Astrocyte (in vitro differentiated cells and primary cell): Measurements from ENCODE around the gene ZFAND2B. TPM values are rescaled to one million over a fixed set of nuclear protein-coding genes. Genes with fewer than 3 reads are reported as not detected.

ENCODE experiments used
- DNase-seq: peaks from one replicate; pipeline ENCODE4 v3.0.0-alpha.2; 2010; ENCODE audit warnings: low read depth
- FAIRE-seq: peaks from 2 replicates; lab custom pipeline; 2011; peaks lifted over from hg19 to GRCh38; lab: Jason Lieb, UNC
- H2AFZ ChIP-seq: 2 replicates; pipeline ENCODE4 v1.6.0; 2012; ENCODE audit warnings: low read depth, low read length, inconsistent platforms
- H3K27ac ChIP-seq: 2 replicates; pipeline ENCODE4 v1.5.1; 2011; ENCODE audit warnings: low read depth, low read length, inconsistent platforms
- H3K27me3 ChIP-seq: 2 replicates; pipeline ENCODE4 v1.6.0; 2011; ENCODE audit warnings: low read length, inconsistent platforms; ENCODE audit not compliant: insufficient read depth
- H3K36me3 ChIP-seq: 2 replicates; pipeline ENCODE4 v1.5.1; 2011; ENCODE audit warnings: low read length, inconsistent platforms; ENCODE audit not compliant: insufficient read depth
- H3K4me1 ChIP-seq: 2 replicates; pipeline ENCODE4 v1.5.1; 2011; ENCODE audit warnings: low read length, inconsistent platforms; ENCODE audit not compliant: insufficient read depth
- H3K4me2 ChIP-seq: 2 replicates; pipeline ENCODE4 v1.6.0; 2012; ENCODE audit warnings: low read length, inconsistent platforms
- H3K4me3 ChIP-seq: 2 replicates; pipeline ENCODE4 v1.5.1; 2011; ENCODE audit warnings: low read depth, mild to moderate bottlenecking, low read length, inconsistent platforms; ENCODE audit not compliant: insufficient read depth
- H3K79me2 ChIP-seq: 2 replicates; pipeline ENCODE4 v1.6.0; 2012; ENCODE audit warnings: mild to moderate bottlenecking, low read length, inconsistent platforms; ENCODE audit not compliant: insufficient read depth
- H3K9ac ChIP-seq: 2 replicates; pipeline ENCODE4 v1.6.0; 2012; ENCODE audit warnings: mild to moderate bottlenecking, low read length, inconsistent platforms
- H3K9me3 ChIP-seq: 2 replicates; pipeline ENCODE4 v1.5.1; 2012; ENCODE audit warnings: low read depth, mild to moderate bottlenecking, low read length, inconsistent platforms; ENCODE audit not compliant: insufficient read depth
- H4K20me1 ChIP-seq: 2 replicates; pipeline ENCODE4 v1.6.0; 2012; ENCODE audit warnings: low read length, inconsistent platforms; ENCODE audit not compliant: insufficient read depth
- H3K27ac Mint-ChIP-seq: one replicate; pipeline ENCODE4 v1.8.0; 2021; ENCODE audit warnings: mild to moderate bottlenecking, mixed read lengths; ENCODE audit not compliant: unreplicated experiment
- H3K27me3 Mint-ChIP-seq: one replicate; pipeline ENCODE4 v1.8.0; 2021; ENCODE audit warnings: low read depth, mixed read lengths; ENCODE audit not compliant: unreplicated experiment
- H3K36me3 Mint-ChIP-seq: one replicate; pipeline ENCODE4 v1.8.0; 2021; ENCODE audit warnings: low read depth, mixed read lengths; ENCODE audit not compliant: unreplicated experiment
- H3K4me1 Mint-ChIP-seq: one replicate; pipeline ENCODE4 v1.8.0; 2021; ENCODE audit warnings: low read depth, mixed read lengths; ENCODE audit not compliant: unreplicated experiment
- H3K4me3 Mint-ChIP-seq: one replicate; pipeline ENCODE4 v1.8.0; 2021; ENCODE audit warnings: mild to moderate bottlenecking, moderate library complexity, mixed read lengths; ENCODE audit not compliant: unreplicated experiment
- H3K9me3 Mint-ChIP-seq: one replicate; pipeline ENCODE4 v1.8.0; 2021; ENCODE audit warnings: mild to moderate bottlenecking, mixed read lengths; ENCODE audit not compliant: unreplicated experiment
- CTCF ChIP-seq: IDR thresholded peaks from 2 replicates; pipeline ENCODE4 v1.5.1; 2011; ENCODE audit warnings: low read depth, mild to moderate bottlenecking, inconsistent platforms, low read length, moderate library complexity; ENCODE audit not compliant: insufficient read depth
- EZH2 ChIP-seq: IDR thresholded peaks from 2 replicates; pipeline ENCODE4 v1.6.1; 2012; ENCODE audit warnings: mild to moderate bottlenecking, low read length, inconsistent platforms; ENCODE audit not compliant: insufficient read depth
- total RNA-seq: library from RNA; stranded (reverse); gene quantifications from 2 replicates; pipeline ENCODE4 v1.2.1, GENCODE V29; 2021

The ZFAND2B gene
- total RNA-seq, 1 donor from 2014 or later = 24.0 TPM

GRCh38 chr2:219158025-219158424 lies 48.6 kb upstream of the ZFAND2B start:
- H3K27ac ChIP-seq = no peak overlapping the region
- H3K27ac Mint-ChIP-seq = no peak overlapping the region
- H4K20me1 ChIP-seq = no peaks in the 10 kb centered on the region
- no peak overlapping the region for H2AFZ ChIP-seq
- peaks cover 4% of the 10 kb centered on the region for H3K36me3 ChIP-seq
- no peaks in the 10 kb centered on the region for H3K9me3 Mint-ChIP-seq
- peaks cover 5% of the 10 kb centered on the region for H3K36me3 Mint-ChIP-seq
- no peak overlapping the region for H3K4me3 ChIP-seq
- peaks cover 4% of the 10 kb centered on the region for H3K4me1 ChIP-seq
- no peak overlapping the region for H3K9ac ChIP-seq
- H3K27me3 ChIP-seq = no peaks in the 10 kb centered on the region
- H3K79me2 ChIP-seq = no peaks in the 10 kb centered on the region
- DNase-seq (no peak), FAIRE-seq (no peak)
- peaks cover 18% of the 10 kb centered on the region for H3K4me1 Mint-ChIP-seq
- no peak overlapping the region for H3K4me2 ChIP-seq
- no peak overlapping the region for H3K4me3 Mint-ChIP-seq
- peaks cover 7% of the 10 kb centered on the region for H3K27me3 Mint-ChIP-seq
- TF ChIP-seq EZH2 (no peak), CTCF (no peak)
- H3K9me3 ChIP-seq = no peaks in the 10 kb centered on the region

- H3K9ac ChIP-seq = no peak overlapping the region
- peak overlapping the region; percentile 34 for H3K4me3 Mint-ChIP-seq
- no peaks in the 10 kb centered on the region for H3K9me3 ChIP-seq
- FAIRE-seq = peak; percentile 56
- H3K9me3 Mint-ChIP-seq = no peaks in the 10 kb centered on the region
- peaks cover 18% of the 10 kb centered on the region for H3K4me1 Mint-ChIP-seq
- H3K27me3 Mint-ChIP-seq = peaks cover 9% of the 10 kb centered on the region
- no peaks in the 10 kb centered on the region for H3K27me3 ChIP-seq
- no peaks in the 10 kb centered on the region for H3K79me2 ChIP-seq
- no peak overlapping the region for H3K27ac Mint-ChIP-seq
- H2AFZ ChIP-seq = no peak overlapping the region
- H3K4me1 ChIP-seq = peaks cover 4% of the 10 kb centered on the region
- H3K36me3 Mint-ChIP-seq = peaks cover 9% of the 10 kb centered on the region
- no peaks in the 10 kb centered on the region for H4K20me1 ChIP-seq
- no peak overlapping the region for H3K27ac ChIP-seq
- TF ChIP-seq CTCF (no peak), EZH2 (no peak)
- H3K4me2 ChIP-seq = no peak overlapping the region
- H3K36me3 ChIP-seq = peaks cover 4% of the 10 kb centered on the region
- no peak for DNase-seq
- H3K4me3 ChIP-seq = no peak overlapping the region
Observed at GRCh38 chr2:219158586-219158985, 48.0 kb upstream of the ZFAND2B start.

- Mint-ChIP-seq H3K4me3 (peak overlapping the region; percentile 86), H3K36me3 (peaks cover 10% of the 10 kb centered on the region), H3K27me3 (peaks cover 18% of the 10 kb centered on the region), H3K4me1 (peaks cover 18% of the 10 kb centered on the region), H3K9me3 (no peaks in the 10 kb centered on the region), H3K27ac (peak overlapping the region; percentile 10)
- no peaks in the 10 kb centered on the region for H3K79me2 ChIP-seq
- H3K27me3 ChIP-seq = no peaks in the 10 kb centered on the region
- no peak overlapping the region for H3K27ac ChIP-seq
- FAIRE-seq (no peak), DNase-seq (no peak)
- no peaks in the 10 kb centered on the region for H4K20me1 ChIP-seq
- H3K9ac ChIP-seq = peak overlapping the region; percentile 82
- H3K4me3 ChIP-seq = peak overlapping the region; percentile 76
- peak overlapping the region; percentile 98 for H3K4me2 ChIP-seq
- H2AFZ ChIP-seq = peak overlapping the region; percentile 90
- peaks cover 4% of the 10 kb centered on the region for H3K36me3 ChIP-seq
- H3K9me3 ChIP-seq = no peaks in the 10 kb centered on the region
- TF ChIP-seq CTCF = no peak
- TF ChIP-seq EZH2 = no peak
- peaks cover 4% of the 10 kb centered on the region for H3K4me1 ChIP-seq
Observed at GRCh38 chr2:219159771-219160185, 46.8 kb upstream of the ZFAND2B start.
